NCI-H2107 treated with DMSO at 0.1 percent for 48 hours (cell line): ENCODE measurements around the gene TAP1.
"Not testable (repeated sequence)": the region's sequence is repeated elsewhere in the genome, so short reads cannot be mapped to it uniquely, and the experiment has no call there.

ENCODE experiments used
- DNase-seq: peaks from one replicate; lab custom pipeline; 2025; ENCODE audit not compliant: unreplicated experiment; lab: John Stamatoyannopoulos, UW

The TAP1 gene

GRCh38 chr6:32853541-32854375 is at the start of gene TAP1, which contains the start of gene PSMB9:
Gene TAP1, minus strand, starts transcription at chr6:32853704. Its CDS starts 68 bp downstream, at chr6:32853636.
Gene PSMB9, plus strand, starts transcription at chr6:32854192. Its CDS starts 38 bp downstream, at chr6:32854230.
- DNase-seq, result peak; percentile 70

- DNase-seq, result no peak
Measured at GRCh38 chr6:32895006-32895345, 41.5 kb upstream of the TAP1 start.

GRCh38 chr6:32894085-32895005 is 40.8 kb upstream of the TAP1 start:
- peak; percentile 66 for DNase-seq

GRCh38 chr6:32890831-32891230 is 37.3 kb upstream of the TAP1 start:
- no peak for DNase-seq

DNA sequence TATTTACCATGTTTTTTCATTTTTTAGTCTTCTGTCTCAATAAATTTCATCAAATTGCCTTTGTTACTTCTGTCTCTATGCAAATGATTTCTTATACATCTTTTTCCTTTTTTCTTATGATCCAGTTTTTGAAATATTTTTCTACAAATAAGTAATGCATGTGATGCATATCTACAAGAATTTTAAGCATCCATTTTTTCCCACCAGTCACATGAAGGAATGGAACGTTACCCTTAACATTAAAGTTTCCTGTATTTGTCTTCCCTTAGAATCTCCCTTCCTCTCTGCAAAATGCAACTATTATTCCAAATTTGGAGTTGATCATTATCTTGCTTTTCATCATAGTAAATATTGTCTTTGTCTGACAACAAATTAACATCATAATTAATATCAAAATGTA is 36.0 kb upstream of the TAP1 start:
- no peak for DNase-seq

DNA sequence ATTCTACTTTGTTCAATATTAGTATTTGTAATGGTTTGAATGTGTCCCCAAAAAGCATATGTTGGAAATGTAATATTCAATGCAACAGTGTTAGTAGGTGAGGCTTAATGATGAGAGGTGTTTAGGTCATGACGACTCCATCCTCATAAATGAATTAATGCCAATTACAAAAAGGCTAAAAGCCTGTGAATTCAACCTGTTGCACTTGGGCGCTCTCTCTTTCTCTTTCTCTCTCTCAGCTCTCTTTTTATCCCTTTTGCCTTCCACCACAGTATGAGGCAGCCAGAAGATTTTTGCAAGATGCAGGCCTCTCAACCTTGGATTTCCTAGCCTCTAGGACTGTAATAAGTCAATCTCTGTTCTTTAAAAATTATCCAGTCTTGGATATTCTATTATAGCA is 35.1 kb upstream of the TAP1 start:
- DNase-seq, result no peak

DNA sequence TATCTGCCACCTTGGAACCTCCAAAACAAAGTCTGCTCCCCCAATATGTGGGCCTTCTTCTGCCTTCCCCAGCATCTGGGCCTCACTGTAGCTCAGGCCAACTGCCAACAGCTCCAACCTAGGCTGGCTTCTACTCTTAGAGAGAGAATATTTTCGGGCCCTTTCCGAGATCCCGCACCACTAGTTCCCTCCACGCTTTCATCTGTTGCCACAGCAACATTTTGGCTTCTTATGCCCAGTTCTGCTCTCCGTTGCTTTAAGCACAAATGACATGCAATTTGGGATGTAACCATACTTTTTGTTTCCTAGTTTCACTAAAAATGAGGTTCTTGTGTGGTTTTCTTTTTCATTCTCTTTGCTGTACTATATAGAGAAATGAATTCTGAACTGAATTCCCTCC is 34.1 kb upstream of the TAP1 start:
- no peak for DNase-seq

GRCh38 chr6:32886681-32887383 is 33.3 kb upstream of the TAP1 start:
- no peak for DNase-seq

- DNase-seq, result peak; percentile 7
Measured at GRCh38 chr6:32885698-32886286, 32.3 kb upstream of the TAP1 start.

DNA sequence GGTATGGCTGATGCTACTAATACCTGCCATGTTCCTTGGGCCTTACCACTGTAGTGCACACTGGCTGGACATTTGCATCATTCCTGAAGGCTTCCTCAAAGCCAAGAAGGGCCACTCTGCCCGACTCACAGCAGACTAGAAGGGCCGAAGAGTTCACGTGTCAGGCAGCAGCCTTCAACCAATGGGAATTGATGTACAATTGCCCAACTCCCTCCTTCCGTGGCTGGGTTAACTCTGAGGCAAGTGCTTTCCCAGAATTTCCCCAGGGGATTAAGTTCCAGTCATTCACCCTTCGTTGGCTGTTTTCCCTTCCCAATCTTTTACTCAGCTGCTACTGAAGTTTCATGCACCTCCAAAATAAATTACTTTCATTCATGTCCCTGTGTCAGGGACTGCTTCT is 30.3 kb upstream of the TAP1 start:
- DNase-seq, result peak; percentile 35

DNA sequence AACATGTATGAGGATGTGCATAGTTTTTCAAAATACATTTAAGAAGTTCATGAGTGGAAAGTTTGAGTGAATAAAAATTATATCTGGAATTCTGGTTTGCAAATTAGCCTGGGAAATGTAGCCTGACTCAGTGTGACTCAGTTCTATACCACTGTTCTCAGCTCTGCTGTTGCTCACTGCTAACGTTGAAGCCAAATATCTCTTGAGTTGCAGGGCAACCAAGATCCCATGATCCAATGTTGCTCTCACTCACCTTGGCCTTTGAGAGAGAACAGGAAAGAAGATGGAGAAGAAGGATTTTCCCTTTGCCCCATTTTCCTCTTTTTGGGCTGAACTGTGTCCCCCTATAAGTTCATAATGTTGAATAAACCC is 29.4 kb upstream of the TAP1 start:
- DNase-seq, result no peak

- not testable (repeated sequence) for DNase-seq
Measured at GRCh38 chr6:32880962-32881361, 27.5 kb upstream of the TAP1 start.

- DNase-seq, result no peak
Measured at GRCh38 chr6:32879691-32880090, 26.2 kb upstream of the TAP1 start.

DNA sequence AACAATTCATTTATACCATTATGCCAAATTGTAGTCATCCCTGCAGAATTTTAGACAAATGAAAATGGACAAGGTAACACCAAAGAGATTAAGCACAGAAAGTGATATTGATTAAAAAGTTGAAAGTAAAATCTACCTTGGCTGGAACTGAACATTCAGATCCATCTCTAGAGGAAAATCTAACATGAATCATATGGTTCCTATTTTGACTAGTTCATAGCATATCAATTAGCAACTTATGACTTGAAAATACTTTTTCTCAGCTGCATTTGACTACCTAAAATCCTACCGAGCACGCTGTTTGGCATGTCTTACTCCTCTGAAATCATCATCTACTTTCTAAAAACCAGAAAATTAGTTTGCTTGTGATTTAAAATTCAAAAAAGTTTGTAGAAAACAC is 23.1 kb upstream of the TAP1 start:
- no peak for DNase-seq

DNA sequence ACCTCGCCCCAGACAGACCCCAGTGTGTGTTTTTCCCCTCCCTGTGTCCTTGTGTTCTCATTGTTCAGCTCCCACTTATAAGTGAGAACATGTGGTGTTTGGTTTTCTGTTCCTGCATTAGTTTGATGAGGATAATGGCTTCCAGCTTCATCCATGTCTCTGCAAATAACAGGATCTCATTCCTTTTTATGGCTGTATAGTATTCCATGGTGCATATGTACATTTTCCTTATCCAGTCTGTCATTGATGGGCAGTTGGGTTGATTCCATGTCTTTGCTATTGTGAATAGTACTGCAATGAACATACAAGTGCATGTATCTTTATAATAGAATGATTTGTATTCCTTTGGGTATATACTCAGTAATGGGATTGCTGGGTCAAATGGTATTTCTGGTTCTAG is 20.4 kb upstream of the TAP1 start:
- not testable (repeated sequence) for DNase-seq

- DNase-seq, result peak; percentile 32
Measured at GRCh38 chr6:32868257-32868788, 14.8 kb upstream of the TAP1 start.

DNA sequence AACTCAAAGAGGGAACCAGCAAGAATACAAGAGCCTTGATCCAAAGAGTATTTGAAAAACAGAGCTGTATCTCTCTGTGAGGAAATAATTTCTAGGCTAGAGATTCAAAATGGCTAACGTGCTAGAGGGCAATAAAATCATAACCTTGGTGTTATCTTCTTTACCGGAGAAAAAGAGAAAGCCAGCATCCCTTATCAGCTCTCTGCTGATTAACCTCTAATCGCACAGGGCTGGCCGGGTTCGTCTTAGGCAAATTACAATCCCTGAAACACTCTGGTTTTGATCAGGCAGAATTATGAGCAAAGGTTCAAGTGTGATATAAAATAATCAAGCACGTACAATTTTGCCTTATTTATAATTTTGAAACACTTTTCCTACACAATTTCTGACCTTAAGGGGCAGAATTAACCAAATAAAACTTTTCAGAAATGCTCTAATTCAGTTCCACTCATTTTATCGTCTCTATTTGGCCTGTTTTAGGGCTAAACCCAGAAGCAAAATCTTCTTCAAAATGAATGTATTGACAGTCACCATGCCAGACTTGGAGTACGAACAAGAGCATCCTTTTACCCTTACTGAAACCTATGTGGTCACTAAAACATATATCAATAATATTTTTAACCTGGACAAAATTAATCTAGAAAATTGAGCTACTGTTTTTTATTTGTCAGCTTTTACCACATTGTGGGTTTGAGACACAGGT is 14.2 kb upstream of the TAP1 start:
- no peak for DNase-seq

DNA sequence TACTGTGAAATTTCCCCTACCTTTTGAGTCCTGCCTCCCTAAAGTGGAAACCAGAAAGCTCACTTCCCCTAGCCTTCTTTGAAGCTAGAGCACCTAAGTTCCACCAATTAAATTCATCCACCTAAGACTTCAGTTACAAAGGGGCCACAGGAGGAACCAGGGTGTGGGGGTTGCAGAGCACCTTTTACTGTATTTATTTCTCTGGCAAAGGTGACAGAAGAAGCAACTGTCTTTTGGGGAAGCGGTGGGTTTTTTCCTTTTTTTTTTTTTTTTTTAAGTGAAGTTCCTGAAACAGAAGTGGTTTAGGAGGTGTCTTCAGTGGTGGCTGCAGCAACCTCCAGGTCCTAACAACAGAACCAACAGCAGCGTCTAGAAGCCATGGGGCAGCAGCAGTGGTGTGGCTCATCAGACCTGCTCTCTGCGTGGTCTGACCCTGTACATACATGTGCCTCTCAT is 13.5 kb upstream of the TAP1 start:
- DNase-seq, result no peak

GRCh38 chr6:32865724-32866443 is 12.4 kb upstream of the TAP1 start:
- DNase-seq, result no peak
